CD4-positive, alpha-beta T cell treated with Interleukin-21 for 1 hour (primary cell): ENCODE measurements around the gene SNCB.
A peak's percentile ranks its signal among the peaks of the same experiment; 100 is the strongest.

ENCODE experiments used
- DNase-seq: peaks from one replicate; pipeline ENCODE4 v3.0.0-alpha.2; 2020

Gene SNCB

GRCh38 chr5:176629853-176630680 lies at the start of gene SNCB, which contains the start of gene EIF4E1B:
SNCB (minus strand) TSS chr5:176630534; CDS start chr5:176629654, 880 bp downstream.
EIF4E1B (plus strand) TSS chr5:176630675; CDS start chr5:176642788, 12,113 bp downstream.
- DNase-seq: peak; percentile 42

DNA sequence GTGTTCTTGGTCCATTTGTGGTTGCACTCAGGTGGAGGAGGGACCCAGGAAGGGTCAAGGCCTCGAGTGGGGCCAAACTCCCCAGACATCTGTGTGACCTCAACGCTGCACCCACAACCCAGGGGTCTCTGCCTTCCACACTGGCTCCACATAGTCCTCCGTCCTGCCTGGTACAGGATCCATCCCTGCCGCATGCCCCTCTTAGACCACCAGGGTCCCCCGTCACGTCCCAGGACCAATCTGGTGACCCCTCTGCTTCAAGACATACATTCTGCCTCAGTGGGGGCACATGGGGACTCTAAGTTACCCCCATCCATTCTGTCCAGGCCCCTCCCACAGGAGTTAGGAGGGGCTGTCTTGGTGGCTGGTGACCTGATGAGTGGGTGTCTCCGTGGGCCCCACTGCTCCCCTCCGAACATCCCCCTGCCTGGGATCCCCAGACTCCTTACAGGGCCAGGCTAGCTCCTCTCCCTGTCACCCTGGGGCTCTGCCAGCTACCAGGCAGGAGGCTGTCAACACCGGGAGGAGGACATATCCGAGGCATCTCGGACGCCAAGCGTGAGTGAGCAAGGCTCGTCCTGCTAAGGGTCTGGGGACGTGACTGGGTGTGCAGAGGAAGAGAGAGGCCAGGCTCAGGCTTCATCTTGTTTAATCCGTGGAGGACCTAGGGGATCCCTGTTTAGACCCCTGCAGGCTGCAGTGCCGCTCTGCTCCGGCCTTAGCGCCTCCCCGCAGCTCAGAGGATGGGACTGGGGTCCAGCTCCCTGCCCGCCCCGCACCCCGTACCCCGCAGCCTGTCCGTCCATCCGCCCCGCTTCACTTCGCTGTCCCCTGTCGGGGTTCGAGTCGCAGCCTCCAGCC lies 49.3 kb upstream of the SNCB start:
- no peak for DNase-seq

DNA sequence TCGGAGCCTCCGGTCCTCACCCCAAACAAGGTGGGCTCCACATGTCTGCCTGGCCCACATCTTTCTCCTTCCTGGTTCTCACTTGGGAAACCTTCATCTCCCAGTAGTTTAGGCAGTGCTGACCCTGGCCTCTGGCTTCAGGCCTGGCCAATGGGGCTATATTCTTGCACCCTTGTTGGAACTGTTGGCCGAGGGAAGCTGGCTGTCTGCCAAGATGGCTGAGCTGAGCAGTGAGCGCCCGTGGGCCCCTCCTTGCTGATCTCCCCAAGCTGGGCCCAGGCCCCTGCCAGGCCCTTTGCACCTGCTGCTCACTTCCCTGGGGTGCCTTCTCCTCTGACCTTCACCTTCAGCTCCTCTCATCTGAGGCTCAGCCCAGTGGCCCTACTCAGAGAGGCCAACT lies 48.2 kb upstream of the SNCB start:
- no peak for DNase-seq

DNA sequence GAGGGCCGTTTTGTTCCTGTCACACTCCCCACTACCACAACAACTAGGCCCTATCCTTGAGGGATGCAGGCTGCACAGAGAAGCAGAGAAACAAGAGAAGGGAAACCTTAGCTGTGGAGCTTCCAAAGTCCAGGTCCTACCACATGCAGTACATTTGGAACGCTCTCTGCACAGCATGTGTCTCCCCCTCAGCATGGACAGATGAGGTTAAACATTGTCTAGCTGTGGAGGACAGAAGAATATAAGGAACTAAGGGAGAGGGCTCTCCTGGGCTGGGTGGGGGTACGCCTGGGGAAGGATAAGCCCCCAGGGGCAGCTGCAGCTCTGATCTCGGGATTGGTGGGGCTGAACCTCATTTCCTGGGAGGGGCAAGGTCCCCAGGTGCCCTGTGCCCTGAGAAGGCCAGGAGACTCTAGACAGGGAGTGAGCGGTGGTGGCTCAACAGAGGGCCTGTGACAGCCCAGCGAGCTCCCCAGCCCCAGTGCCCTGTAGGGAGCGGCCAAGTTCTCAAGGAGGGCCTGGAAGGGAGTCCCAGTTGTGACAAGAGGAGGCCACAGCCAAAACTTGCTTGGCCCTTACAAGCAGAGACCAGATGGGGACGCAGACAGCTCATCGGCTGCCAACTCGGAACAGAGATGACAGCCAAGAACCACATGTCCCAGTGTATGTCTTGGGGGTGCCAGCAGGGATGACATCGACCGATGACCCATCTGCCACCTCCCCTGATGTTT lies 47.0 kb upstream of the SNCB start:
- no peak for DNase-seq

- no peak for DNase-seq
Measured at GRCh38 chr5:176676361-176676824, 46.1 kb upstream of the SNCB start.

GRCh38 chr5:176675676-176676360 lies 45.5 kb upstream of the SNCB start:
- DNase-seq: no peak

GRCh38 chr5:176674799-176675198 lies 44.5 kb upstream of the SNCB start:
- no peak for DNase-seq

- no peak for DNase-seq
Measured at GRCh38 chr5:176673651-176674583, 43.6 kb upstream of the SNCB start.

- DNase-seq: no peak
Measured at GRCh38 chr5:176671890-176672747, 41.8 kb upstream of the SNCB start.

DNA sequence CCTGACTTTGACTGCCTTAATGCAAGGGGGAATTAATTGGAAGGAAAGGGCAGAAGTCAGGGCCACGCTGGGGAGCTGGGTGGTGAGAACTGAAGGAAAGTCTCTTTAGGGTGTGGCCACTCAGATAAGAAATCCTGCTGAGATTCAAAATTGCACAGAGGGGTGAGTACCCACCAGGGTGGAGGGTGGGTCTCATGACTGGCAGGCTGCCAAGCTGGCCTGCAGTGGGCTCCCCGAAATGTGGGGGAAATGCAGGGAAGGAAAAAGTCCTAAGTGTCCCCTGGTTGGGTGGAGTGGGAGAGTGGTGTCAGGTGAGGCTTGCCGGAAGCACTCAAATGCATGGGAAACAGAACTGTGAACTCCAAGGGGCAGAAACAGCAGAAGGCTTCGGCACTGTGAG lies 41.1 kb upstream of the SNCB start:
- DNase-seq: no peak

DNA sequence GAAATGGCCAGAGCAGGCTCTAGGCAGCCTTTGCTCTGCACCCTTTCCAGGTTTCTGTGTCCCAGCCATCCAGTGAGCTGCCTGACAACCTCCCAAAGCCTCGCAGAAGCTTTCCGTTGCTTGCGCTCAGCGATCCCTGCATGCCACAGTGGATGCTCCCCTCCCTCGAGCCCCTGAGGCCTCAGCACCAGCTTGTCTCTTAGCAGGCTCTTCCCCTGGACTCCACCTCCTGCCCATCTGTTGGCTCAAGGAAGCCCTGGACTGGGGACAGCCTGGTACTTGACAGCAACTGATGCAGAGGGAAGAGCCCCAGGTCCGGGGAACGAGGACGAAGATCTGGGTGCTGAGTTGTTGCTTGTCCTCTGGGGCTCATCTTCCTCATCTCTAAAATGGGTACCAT lies 40.1 kb upstream of the SNCB start:
- no peak for DNase-seq

DNA sequence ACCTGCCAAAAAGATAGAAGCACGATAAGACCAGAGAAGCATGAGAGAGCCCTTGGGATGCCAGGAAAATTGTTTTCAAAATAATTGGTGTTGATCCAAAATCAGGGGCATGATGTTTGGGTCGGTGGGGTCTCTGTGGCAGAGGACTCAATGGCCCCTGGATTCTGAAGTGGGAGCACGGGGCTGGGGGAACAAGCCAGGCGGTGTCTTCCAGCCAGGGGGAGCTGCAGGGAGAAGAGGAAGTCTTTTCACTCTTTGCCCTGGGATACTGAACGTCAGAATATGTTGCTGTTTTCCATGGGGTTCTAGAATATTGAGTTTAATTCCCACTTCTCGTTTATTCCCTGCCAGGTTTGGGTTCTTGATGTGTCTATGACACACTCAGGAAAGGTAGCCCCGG lies 37.3 kb upstream of the SNCB start:
- no peak for DNase-seq

GRCh38 chr5:176665517-176665916 lies 35.2 kb upstream of the SNCB start:
- DNase-seq: no peak

DNA sequence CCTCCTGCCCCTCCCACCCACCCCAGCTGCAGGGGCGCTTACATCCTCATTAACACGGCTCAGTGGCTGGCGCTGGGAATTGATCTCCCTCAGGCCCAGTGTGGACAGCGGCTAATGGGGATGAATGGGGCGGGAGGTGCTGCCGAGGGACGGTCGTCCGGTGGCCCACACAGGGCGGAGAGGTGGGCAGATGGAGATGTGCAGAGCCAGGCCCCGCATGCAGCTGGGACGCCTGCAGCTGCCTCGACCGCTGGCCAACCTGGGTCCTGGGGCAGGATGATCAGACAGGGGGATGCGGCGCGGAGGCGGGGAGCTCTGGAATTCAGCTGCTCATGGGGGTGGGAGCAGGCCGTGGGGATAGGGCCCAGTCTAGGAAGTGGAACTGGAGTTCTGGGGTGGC lies 34.6 kb upstream of the SNCB start:
- no peak for DNase-seq

GRCh38 chr5:176664479-176664878 lies 34.1 kb upstream of the SNCB start:
- DNase-seq: no peak

DNA sequence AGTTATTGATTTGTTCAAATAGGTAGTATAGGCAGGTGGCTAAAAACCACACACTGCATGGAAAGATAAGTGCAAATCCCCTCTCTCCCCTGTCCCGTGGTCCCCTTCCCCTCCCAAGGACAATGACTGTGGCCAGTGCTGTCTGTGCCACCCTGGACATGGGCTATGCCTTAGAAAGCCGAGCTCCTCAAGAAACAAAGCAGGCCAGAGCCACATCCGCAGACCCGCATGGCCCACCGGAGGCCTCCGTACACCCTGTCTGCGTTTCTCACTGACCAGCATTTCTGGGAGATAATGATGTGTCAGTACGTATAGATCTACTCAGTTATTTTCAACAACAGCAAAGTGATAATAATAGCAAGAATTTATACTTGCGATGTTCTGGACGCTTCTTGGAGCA lies 33.2 kb upstream of the SNCB start:
- no peak for DNase-seq

DNA sequence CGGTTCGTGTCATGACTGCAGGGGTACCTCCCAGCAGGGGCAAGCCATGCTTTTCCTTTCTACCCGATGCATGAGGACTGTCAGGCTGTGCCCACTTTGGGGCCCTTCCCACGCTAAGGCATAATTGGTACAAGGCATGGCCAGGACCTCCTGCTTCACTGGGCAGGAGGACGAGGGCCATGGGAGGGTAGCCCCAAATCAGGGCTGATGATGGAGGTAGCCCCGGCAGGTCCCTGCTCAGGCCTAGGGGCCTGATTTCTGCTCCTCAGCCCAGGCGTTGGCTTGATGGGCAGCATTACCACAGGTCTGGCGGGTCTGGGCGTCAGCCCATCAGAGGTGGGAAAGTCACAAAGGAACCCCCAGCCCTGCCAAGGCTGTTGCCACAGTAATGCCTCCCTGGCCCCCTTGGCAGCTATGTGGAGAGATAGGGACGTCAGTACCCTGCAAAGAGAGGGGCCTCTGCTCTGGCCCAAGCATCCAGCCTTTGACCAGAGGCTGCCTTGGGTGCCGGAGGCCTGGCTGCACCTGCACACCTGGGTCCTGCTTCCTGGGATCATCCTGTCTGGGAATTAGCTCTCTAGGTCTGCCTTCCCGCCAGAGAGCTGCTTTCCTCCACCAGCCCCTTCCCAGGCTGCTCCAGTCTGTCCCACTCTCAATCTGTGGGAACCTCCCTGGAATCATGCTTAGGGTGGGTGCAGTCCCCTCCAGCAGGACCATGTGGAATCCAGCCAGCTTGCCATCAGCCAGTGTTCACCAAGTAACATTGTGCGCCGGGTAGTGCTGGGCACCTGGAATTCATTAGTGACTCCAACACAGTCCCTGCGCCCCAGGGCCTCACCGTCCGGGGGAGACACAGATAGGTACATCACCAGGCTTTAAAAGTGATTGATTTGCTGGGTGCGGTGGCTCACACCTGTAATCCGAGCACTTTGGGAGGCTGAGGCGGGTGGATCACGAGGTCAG lies 32.3 kb upstream of the SNCB start:
- DNase-seq: no peak

DNA sequence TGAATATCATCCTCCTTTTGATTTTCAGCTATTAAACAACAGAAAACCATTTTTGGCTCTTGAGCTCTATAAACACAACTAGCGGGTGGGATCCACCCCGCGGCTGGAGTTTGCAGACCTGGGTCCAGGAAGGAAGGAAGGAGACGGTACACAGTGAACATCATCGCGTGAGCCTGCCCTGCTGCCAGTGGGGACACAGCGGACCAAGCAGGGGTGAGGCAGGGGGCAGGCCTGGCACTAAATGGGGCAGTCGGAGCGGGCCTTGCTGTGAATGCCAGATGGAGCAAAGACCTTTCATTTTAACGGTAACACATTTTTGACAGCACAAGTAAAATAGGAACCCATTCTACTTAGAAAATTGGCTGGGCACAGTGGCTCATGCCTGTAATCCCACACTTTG lies 31.3 kb upstream of the SNCB start:
- DNase-seq: no peak
